ENCODE data around the gene UBE2K.
"Not testable (repeated sequence)": the region's sequence is repeated elsewhere in the genome, so short reads cannot be mapped to it uniquely, and the experiment has no call there.

Gene UBE2K

GRCh38 chr4:39719804-39720580 is 22.1 kb downstream of the UBE2K start:
- TF ChIP-seq CTCF (conservative IDR thresholded peaks at IDR 0.05) (no peak), ZFX (IDR thresholded peaks at IDR 0.05) (no peak)
- H3K27ac ChIP-seq = no peak overlapping the region

- H3K27ac ChIP-seq = not testable (repeated sequence)
These were observed 23.3 kb downstream of the UBE2K start for GRCh38 chr4:39721273-39721672.

GRCh38 chr4:39721788-39722187 is 23.9 kb downstream of the UBE2K start:
- no peak overlapping the region for H3K27ac ChIP-seq
- TF ChIP-seq ZFX (IDR thresholded peaks at IDR 0.05) (no peak), CTCF (conservative IDR thresholded peaks at IDR 0.05) (no peak)

GRCh38 chr4:39729557-39729956 is 31.6 kb downstream of the UBE2K start:
- no peak for TF ChIP-seq CTCF (conservative IDR thresholded peaks at IDR 0.05)
- no peak for TF ChIP-seq ZFX (IDR thresholded peaks at IDR 0.05)
- H3K27ac ChIP-seq = no peak overlapping the region

- TF ChIP-seq CTCF (conservative IDR thresholded peaks at IDR 0.05) (no peak), ZFX (IDR thresholded peaks at IDR 0.05) (no peak)
- no peak overlapping the region for H3K27ac ChIP-seq
These were observed 32.1 kb downstream of the UBE2K start for GRCh38 chr4:39730072-39730471.

GRCh38 chr4:39731908-39732307 is 34.0 kb downstream of the UBE2K start:
- TF ChIP-seq ZFX (IDR thresholded peaks at IDR 0.05) (no peak), CTCF (conservative IDR thresholded peaks at IDR 0.05) (no peak)
- H3K27ac ChIP-seq = no peak overlapping the region

- no peak overlapping the region for H3K27ac ChIP-seq
These were observed 34.8 kb downstream of the UBE2K start for GRCh38 chr4:39732728-39733127.

GRCh38 chr4:39739591-39739990 is 41.7 kb downstream of the UBE2K start:
- not testable (repeated sequence) for H3K27ac ChIP-seq

More at GRCh38 chr4:39732728-39733127, 34.8 kb downstream of the UBE2K start:
- TF ChIP-seq CTCF (conservative IDR thresholded peaks at IDR 0.05) (no peak), ZFX (IDR thresholded peaks at IDR 0.05) (no peak)

Data from C4-2B (cell line).